Endothelial cell of umbilical vein (primary cell): ENCODE measurements around the gene ZNF282. TPM values are rescaled to one million over a fixed set of nuclear protein-coding genes. Genes with fewer than 3 reads are reported as not detected.
"Not testable (repeated sequence)": the region's sequence is repeated elsewhere in the genome, so short reads cannot be mapped to it uniquely, and the experiment has no call there.

Experiments used
- BruUV-seq: library from RNA; stranded (reverse); fragments of 400-500 nt; replicated peaks from 2 replicates; lab custom pipeline; 2021; lab: Mats Ljungman, UMichigan
- CTCF ChIA-PET: fragments of 300-600, 350-600 bp; sonication (Branson Sonifier 250); formaldehyde crosslinking; loops from one replicate; lab custom pipeline; 2021; ENCODE audit warnings: antibody characterized with exemption, inconsistent platforms; lab: Charles Lee
- POLR2A ChIA-PET: fragments of 300-600, 350-600 bp; sonication (Branson Sonifier 250); formaldehyde crosslinking; loops from one replicate; lab custom pipeline; 2021; ENCODE audit warnings: antibody characterized with exemption, inconsistent platforms; lab: Charles Lee
- DNase-seq: peaks from one replicate; pipeline ENCODE4 v3.0.0-alpha.2; 2011; ENCODE audit warnings: low read depth, low spot score
- FAIRE-seq: peaks from 2 replicates; lab custom pipeline; 2011; peaks lifted over from hg19 to GRCh38; lab: Jason Lieb, UNC
- H2AFZ ChIP-seq: 2 replicates; pipeline ENCODE4 v1.6.0; 2012; ENCODE audit warnings: low read depth, low read length, control low read depth, inconsistent platforms
- H3K27ac ChIP-seq: 2 replicates; pipeline ENCODE4 v1.5.1; 2011; ENCODE audit warnings: low read depth, mild to moderate bottlenecking, control low read depth, low read length, moderate library complexity; ENCODE audit not compliant: insufficient read depth
- H3K27me3 ChIP-seq, 2 experiments: 2 replicates each; pipeline versions ENCODE4 v1.6.0 to v1.6.1; 2011; ENCODE audit warnings: low read length in 2 of 2, mixed read lengths in 1 of 2; ENCODE audit not compliant: control insufficient read depth in 2 of 2, insufficient read depth in 2 of 2
- H3K36me3 ChIP-seq, 2 experiments: 2 replicates in 1 of 2; 3 replicates in 1 of 2; pipeline ENCODE4 v1.5.1; 2011; ENCODE audit warnings: low read length in 2 of 2, mild to moderate bottlenecking in 1 of 2, moderate library complexity in 1 of 2; ENCODE audit not compliant: control insufficient read depth in 2 of 2, insufficient read depth in 2 of 2; ENCODE audit errors: extremely low read depth in 1 of 2
- H3K4me1 ChIP-seq: 3 replicates; pipeline ENCODE4 v1.5.1; 2011; ENCODE audit warnings: mild to moderate bottlenecking, low read length; ENCODE audit not compliant: control insufficient read depth, insufficient read depth; ENCODE audit errors: extremely low read depth
- H3K4me2 ChIP-seq: 2 replicates; pipeline ENCODE4 v1.6.1; 2011; ENCODE audit warnings: low read length, control low read depth, mixed read lengths; ENCODE audit not compliant: insufficient read depth
- H3K4me3 ChIP-seq, 3 experiments: fragments of 200-600 bp in 1 of 3; sonication (generic), shearing (Covaris generic) in 1 of 3; replicated peaks in 1 of 3; 2 replicates each; pipeline ENCODE4 v1.5.1; 2011 to 2016; ENCODE audit warnings: control low read depth in 3 of 3, low read length in 3 of 3, mild to moderate bottlenecking in 2 of 3, inconsistent platforms in 1 of 3, low read depth in 1 of 3, moderate library complexity in 1 of 3; ENCODE audit not compliant: insufficient read depth in 1 of 3
- H3K79me2 ChIP-seq: 2 replicates; pipeline ENCODE4 v1.6.0; 2012; ENCODE audit warnings: low read length, inconsistent platforms; ENCODE audit not compliant: control insufficient read depth, insufficient read depth
- H3K9ac ChIP-seq: replicated peaks from 2 replicates; pipeline ENCODE3; 2011; ENCODE audit warnings: low read length, control low read depth; ENCODE audit not compliant: insufficient read depth; ENCODE audit errors: extremely low read depth
- H3K9me1 ChIP-seq: replicated peaks from 3 replicates; pipeline ENCODE4 v1.6.0; 2011; ENCODE audit warnings: mild to moderate bottlenecking, low read length; ENCODE audit not compliant: control insufficient read depth, insufficient read depth; ENCODE audit errors: extremely low read depth
- H3K9me3 ChIP-seq: replicated peaks from 2 replicates; pipeline ENCODE4 v1.5.1; 2012; ENCODE audit warnings: low read length, inconsistent platforms; ENCODE audit not compliant: control insufficient read depth, insufficient read depth
- H4K20me1 ChIP-seq: replicated peaks from 2 replicates; pipeline ENCODE3; 2011; ENCODE audit warnings: mild to moderate bottlenecking, low read length; ENCODE audit not compliant: control insufficient read depth, insufficient read depth; ENCODE audit errors: extremely low read depth
- CTCF ChIP-seq, 2 donors: IDR thresholded peaks; 1 replicate in 1 of 2; 2 replicates in 1 of 2; pipeline ENCODE4 v1.5.1; 2011; ENCODE audit warnings: low read length in 2 of 2, mild to moderate bottlenecking in 2 of 2, moderate library complexity in 2 of 2, control low read depth in 1 of 2, inconsistent platforms in 1 of 2, low read depth in 1 of 2; ENCODE audit not compliant: insufficient read depth in 1 of 2; ENCODE audit errors: extremely low read depth in 1 of 2
- EZH2 ChIP-seq: IDR thresholded peaks from 2 replicates; pipeline ENCODE4 v1.6.1; 2012; ENCODE audit warnings: borderline replicate concordance, low read depth, mild to moderate bottlenecking, moderate library complexity, low read length, inconsistent platforms; ENCODE audit not compliant: severe bottlenecking
- FOS ChIP-seq: IDR thresholded peaks from 2 replicates; pipeline ENCODE4 v1.6.1; 2011; ENCODE audit warnings: mild to moderate bottlenecking, low read length, moderate library complexity, borderline replicate concordance; ENCODE audit not compliant: insufficient read depth
- GATA2 ChIP-seq: IDR thresholded peaks from 2 replicates; pipeline ENCODE4 v1.7.0; 2011; ENCODE audit warnings: low read depth, mild to moderate bottlenecking, moderate library complexity, mixed read lengths, low read length; ENCODE audit not compliant: insufficient read length, insufficient read depth
- JUN ChIP-seq: IDR thresholded peaks from 2 replicates; pipeline ENCODE4 v1.6.1; 2011; ENCODE audit warnings: borderline replicate concordance, low read depth; ENCODE audit not compliant: insufficient read length, insufficient read depth
- MAX ChIP-seq: IDR thresholded peaks from 2 replicates; pipeline ENCODE4 v1.6.1; 2011; ENCODE audit not compliant: insufficient read depth, insufficient read length
- MYC ChIP-seq: IDR thresholded peaks from one replicate; pipeline ENCODE4 v1.6.1; 2011; ENCODE audit warnings: mild to moderate bottlenecking, low read depth, low read length
- POLR2A ChIP-seq: IDR thresholded peaks from 2 replicates; pipeline ENCODE4 v1.6.1; 2012; ENCODE audit warnings: low read depth, mild to moderate bottlenecking, control low read depth, low read length
- POLR2AphosphoS5 ChIP-seq: IDR thresholded peaks from 2 replicates; pipeline ENCODE4 v1.6.1; 2012; ENCODE audit warnings: low read depth, mild to moderate bottlenecking, control low read depth, low read length, moderate library complexity; ENCODE audit not compliant: insufficient read depth
- dilution Hi-C: fragments of 300-500 bp; cut with MboI; formaldehyde crosslinking; loops from one replicate; pipeline ENCODE4 v1.15.0; 2019; ENCODE audit warnings: low sequenced_read_pairs; ENCODE audit not compliant: extremely low pct_ligation_motif_present
- intact Hi-C: fragments of 100-400 bp; cut with micrococcal nuclease; formaldehyde crosslinking; loops from one replicate; pipeline ENCODE4 v1.10.0; 2022
- polyA plus RNA-seq, 4 experiments: library from polyadenylated mRNA; depleted of rRNA in 3 of 4; stranded (reverse) in 3 of 4; unstranded in 1 of 4; fragments of >200 nt; gene quantifications; 2 replicates each; pipeline versions ENCODE4 v1.2.1 to v1.2.3, GENCODE V29; 2011 to 2012; ENCODE audit warnings: missing spikeins in 1 of 4
- total RNA-seq: library from RNA; stranded (reverse); gene quantifications from 2 replicates; pipeline ENCODE4 v1.2.3, GENCODE V29; 2021

The ZNF282 gene
- total and polyA plus RNA-seq, 2 donors (not counting 3 experiments of a cell fraction or from before 2014, with no cell fraction given): 20.0 to 34.4 TPM

DNA sequence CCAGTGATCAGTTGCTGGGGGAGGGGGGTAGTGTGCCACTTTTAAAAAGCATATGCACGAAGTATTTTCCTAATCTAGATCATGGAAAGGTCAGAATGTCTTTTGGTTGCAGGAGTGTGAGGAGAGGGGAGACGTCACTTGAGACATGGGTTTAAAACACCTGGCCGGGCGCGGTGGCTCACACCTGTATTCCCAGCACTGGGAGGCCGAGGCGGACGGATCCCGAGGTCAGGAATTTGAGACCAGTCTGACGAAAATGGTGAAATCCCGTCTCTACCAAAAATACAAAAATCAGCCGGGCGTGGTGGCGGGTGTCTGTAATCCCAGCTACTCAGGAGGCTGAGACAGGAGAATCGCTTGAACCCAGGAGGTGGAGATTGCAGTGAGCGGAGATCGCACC is 31.0 kb downstream of the ZNF282 start:
- POLR2A ChIA-PET, H3K9me3 ChIP-seq, H2AFZ ChIP-seq, intact Hi-C loops, dilution Hi-C loops, H3K4me3 ChIP-seq, H3K9ac ChIP-seq, H3K79me2 ChIP-seq, BruUV-seq, H3K4me2 ChIP-seq, H3K27me3 ChIP-seq, H3K4me1 ChIP-seq, H3K9me1 ChIP-seq, H4K20me1 ChIP-seq, FAIRE-seq, H3K27ac ChIP-seq, DNase-seq: not testable (repeated sequence)
- peaks cover 2 to 16% of the 10 kb centered on the region in 2 experiments for H3K36me3 ChIP-seq
- CTCF ChIA-PET: interaction anchor here (1.6 kb wide), 1 partner anchor 31 kb away, joined by 3 read pairs; the partner anchor contains the start of gene ZNF282

- Histone ChIP-seq H3K27ac (no peak overlapping the region), H3K9me3 (no peaks in the 10 kb centered on the region), H3K27me3 (no peaks in the 10 kb centered on the region), H3K4me2 (no peak overlapping the region), H3K79me2 (no peaks in the 10 kb centered on the region), H3K9me1 (no peaks in the 10 kb centered on the region), H3K9ac (no peak overlapping the region), H3K36me3 (peaks cover 2 to 13% of the 10 kb centered on the region in 2 experiments), H2AFZ (no peak overlapping the region), H3K4me3 (no peak overlapping the region), H4K20me1 (no peaks in the 10 kb centered on the region), H3K4me1 (no peaks in the 10 kb centered on the region)
- dilution Hi-C loops: no loop called here
- intact Hi-C loops: no loop called here
- no peak for TF ChIP-seq EZH2
- TF ChIP-seq POLR2A: no peak
- no peak for TF ChIP-seq JUN
- no peak for TF ChIP-seq POLR2AphosphoS5
- no peak for TF ChIP-seq CTCF (IDR thresholded peaks at IDR 0.05; ENCODE audit: extremely low read depth in 1 of 2, insufficient read depth in 1 of 2, low read depth in 1 of 2, low read length in 2 of 2)
- TF ChIP-seq MYC: no peak
- no peak for TF ChIP-seq FOS
- no peak for TF ChIP-seq MAX
- no peak for TF ChIP-seq GATA2
- POLR2A ChIA-PET: no interaction called here
- no TSS peak for BruUV-seq
- no peak for DNase-seq
- CTCF ChIA-PET: no interaction called here
- no peak for FAIRE-seq
Observed at GRCh38 chr7:149226840-149227494, 31.6 kb downstream of the ZNF282 start.
